C4-2B (cell line): Measurements from ENCODE around the gene RPP25L.

Source experiments
- CTCF ChIP-seq: fragments of 450-650 bp; conservative IDR thresholded peaks from 2 replicates; pipeline ENCODE4 v1.5.1; 2017; ENCODE audit warnings: mild to moderate bottlenecking
- ZFX ChIP-seq: fragments of 450-650 bp; IDR thresholded peaks from 2 replicates; pipeline ENCODE4 v1.6.1; 2017

DNA sequence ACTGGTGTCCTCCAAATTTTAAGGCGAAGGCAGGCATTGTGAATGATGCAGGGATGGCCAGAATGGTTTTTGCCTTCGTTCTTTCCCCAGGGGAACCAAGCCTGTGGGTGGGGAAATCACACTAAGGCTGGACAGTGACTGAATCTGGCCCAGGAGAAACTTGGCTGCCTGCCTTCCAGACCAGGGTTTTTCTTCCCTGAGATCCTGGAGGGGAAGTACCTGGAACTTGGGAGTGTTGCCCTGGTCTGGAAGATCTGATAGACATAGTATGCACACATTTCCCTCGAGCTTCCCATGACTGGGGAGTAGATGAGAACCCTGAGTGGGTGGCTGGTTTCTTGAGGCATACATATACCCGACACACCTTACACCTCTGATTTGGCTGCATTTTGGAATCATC, 39.4 kb upstream of the RPP25L start:
- TF ChIP-seq CTCF (no peak), ZFX (no peak)
